NCI-H1930 (cell line): ENCODE measurements around the gene PARP12.

Experiments
- DNase-seq, 2 experiments: peaks; one replicate each; lab custom pipeline; 2025; lab: John Stamatoyannopoulos, UW

Gene PARP12

GRCh38 chr7:140035400-140036223, 27.1 kb downstream of the PARP12 start:
- no peak for DNase-seq

GRCh38 chr7:140034421-140034820, 28.3 kb downstream of the PARP12 start:
- no peak for DNase-seq

- no peak for DNase-seq
Observed at GRCh38 chr7:140033779-140034363, 28.9 kb downstream of the PARP12 start.

DNA sequence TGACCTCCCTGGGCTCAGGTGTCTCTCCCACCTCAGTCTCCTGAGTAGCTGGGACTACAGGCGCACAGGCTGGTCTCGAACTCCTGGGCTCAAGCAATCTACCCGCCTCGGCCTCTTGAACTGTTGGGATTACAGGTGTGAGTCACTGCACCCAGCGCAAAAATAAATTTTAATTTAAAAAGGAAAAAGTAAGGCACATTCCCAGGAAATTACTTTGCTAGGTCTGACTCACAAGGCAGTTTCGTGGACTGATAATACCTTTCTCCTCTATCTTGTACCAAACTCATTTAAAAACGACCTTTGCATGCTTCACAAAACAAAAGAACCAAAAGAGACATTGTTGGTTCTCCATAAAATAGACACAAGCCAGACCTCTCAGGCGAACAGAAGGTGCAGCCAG, 29.7 kb downstream of the PARP12 start:
- DNase-seq: no peak

GRCh38 chr7:140031364-140031763, 31.4 kb downstream of the PARP12 start:
- DNase-seq: no peak

DNA sequence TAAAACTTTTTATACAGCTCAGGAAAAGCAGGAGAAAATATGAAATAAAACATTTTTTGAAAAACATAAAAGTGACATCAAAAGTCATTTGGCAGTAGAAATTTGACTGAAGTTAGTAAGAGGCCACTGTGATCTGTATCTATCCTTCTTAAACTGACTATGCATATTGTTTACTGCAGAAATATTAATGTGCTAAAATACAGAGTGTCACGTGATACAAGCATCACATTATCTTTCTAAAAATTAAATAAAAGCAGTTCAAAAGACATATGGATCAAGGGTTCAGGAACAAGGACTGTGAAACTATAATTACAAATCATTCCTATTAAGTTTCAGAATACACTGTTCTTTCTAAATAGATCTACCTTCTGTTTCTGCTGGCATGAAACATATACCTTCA, 33.7 kb downstream of the PARP12 start:
- DNase-seq: no peak

DNA sequence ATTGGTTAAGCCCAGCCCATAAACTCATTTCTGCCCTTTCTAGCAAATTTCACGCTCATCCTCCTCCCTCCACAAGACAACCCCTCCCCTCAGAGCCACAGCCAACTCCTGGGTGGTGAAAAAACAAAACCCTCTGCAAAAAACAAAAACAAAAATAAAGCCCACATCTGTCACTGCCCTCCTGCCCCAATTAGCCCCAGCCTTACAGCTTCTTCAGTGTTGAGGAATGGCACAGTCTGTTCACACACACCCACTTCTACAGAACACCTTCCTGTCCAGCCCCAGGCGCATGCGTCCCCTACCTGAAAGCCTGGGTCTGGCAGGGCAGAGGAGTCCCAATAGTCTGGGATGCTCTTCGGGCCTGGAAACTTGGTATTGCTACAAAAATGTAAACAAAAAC, 34.4 kb downstream of the PARP12 start:
- DNase-seq: no peak

DNA sequence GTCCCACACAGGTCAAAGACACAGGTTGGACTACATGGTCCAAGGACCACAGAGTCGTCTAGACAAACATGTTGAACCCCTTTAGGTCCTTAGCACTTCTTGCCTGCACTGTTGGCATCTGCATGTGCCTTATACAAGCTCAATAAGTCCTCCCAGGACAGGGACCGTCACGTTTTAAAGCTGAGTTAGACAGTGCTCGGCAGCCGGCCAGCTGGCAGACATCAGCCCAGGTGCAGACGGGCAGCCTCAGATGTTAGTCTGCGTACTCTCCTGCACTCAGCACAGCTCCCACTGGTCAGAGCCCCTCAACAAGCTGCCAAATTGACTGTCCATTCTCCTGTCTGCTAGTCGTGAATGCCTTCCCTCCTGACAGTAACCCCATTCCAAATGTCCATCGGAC, 34.9 kb downstream of the PARP12 start:
- DNase-seq: no peak

DNA sequence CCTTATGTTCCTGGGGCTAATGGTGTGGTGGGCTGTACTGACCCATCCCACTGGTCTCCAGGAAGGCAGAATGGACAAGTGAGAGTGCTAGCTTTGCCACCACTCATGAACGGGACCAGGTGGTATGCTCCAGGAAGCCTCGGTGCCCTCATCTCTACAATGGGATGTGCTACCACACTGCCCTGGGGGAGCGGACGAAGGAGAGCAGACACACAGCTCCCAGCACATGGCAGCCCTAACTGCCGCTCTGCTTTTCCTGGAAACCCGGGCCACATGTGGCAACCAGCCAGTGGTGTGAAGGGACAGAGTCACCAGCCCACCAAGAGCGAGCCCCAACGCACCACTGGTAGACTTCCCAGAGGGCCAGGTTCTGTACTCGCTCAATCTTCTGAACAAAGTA, 35.8 kb downstream of the PARP12 start:
- DNase-seq: no peak

DNA sequence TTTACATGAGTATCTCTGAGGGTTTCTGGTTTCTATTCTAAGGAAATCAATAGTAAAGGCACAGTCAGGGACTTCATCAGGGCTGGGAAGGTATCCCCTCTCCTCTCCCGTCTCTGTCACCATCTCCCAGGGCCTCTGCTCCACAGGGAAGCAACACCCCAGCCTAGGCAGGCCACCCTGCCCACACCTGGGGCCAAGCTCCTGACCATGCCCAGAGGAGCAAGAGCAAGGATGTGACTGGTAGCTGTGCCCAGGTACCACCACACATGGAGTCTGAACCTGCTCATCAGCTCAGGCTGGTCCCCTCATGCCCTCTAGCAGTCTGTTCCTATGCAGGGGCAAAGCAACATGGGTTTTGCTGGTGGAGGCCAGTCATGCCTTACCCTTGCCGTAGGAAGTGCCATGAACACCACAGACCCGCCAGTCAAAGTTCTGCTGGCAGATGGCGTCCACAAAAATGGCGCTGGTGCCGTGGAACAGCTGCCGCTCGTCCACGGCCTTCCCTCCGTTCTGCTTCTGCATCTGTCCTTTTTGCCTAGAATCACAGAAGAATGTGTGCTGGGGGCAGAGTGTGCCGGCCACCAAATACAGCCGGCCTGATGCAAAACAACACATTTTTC, 36.8 kb downstream of the PARP12 start:
- no peak for DNase-seq

DNA sequence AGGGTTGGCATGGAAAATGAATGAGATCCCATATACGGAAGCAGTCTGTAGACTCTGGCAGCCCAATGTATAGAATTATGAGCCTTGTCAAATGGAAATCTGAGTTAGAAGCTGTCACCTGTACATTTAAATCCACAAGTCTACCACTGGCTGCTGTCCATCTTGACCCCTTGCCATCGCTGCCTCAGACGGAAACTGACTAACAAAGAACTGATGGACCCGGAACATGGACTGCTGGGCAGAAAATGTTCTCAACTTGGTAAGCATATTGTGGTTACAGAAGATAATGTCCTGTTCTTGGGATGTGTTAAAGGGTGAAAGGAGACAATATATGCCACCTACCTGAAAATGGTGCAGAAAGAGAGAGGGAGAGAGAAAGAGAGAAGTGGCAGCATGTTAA, 37.5 kb downstream of the PARP12 start:
- no peak for DNase-seq

GRCh38 chr7:140024585-140024984, 38.2 kb downstream of the PARP12 start:
- DNase-seq: no peak

DNA sequence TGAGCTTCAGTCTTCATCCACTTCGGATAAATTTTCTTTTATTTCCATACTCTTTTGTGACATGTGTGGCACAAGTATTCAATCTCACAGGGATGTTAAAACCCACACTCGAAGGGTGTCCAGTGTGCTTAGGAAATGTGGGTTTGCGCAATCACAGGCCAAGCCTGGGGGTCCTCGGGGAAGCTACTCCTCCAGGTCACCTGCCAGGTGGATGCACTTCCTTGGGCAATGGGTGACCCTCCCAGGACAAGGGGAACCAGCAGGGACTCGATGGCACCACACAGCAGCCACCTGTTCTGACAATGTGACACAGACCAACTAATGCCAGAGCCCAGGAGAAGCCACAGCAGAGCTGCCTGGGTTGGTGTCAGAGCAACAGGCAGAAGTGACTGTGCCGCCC, 39.0 kb downstream of the PARP12 start:
- no peak for DNase-seq

DNA sequence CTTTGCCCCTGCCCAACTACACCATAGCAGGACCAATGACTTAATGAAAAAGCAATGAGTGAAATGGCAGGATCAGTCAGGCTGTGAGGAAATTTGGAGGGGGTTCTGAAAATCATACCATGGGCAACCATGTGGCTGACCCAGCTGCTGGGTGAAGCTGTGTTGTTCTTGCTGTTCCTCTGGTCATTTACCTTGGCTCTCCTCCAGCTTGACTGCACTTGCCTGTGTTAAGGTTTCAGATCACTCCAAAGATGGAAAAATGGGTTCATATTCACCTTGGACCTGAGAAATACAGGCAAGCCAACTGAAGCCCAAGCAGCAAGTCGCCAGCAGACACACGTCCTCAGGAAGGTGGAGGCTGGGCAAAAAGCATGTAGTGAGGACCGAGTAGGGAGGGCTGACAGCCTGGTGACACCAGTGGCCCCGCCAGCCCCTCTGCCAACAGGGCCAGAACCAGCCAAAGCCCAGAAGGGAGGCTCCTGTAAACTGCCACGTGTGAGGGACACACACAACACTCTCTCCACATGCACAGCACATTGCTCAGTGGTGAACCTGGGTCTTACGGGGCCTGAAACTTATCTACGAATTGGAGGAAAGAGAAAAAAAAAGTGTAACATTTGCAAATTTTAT, 40.1 kb downstream of the PARP12 start:
- no peak for DNase-seq

DNA sequence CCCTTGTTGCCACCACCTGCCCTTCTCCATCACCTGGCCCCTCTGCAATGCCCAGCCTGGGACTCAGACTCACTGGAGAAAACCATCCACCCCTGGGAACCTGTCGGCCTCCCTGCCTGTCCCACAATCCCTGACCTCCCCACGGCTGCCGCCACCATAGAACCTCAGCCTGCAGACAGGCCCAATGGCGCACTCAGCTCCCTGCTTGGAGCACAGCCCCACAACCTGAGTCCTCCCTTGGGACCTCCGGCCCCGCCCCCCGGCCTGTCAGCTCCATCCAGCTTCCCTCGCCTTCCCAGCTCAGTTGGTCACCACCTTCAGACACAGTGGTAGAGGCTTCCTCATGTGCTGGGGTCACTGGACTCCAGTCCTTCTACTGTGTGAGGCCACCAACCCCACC, 41.1 kb downstream of the PARP12 start:
- no peak for DNase-seq

- no peak for DNase-seq
Observed at GRCh38 chr7:140019606-140020005, 43.1 kb downstream of the PARP12 start.

GRCh38 chr7:140019172-140019571, 43.6 kb downstream of the PARP12 start:
- DNase-seq: no peak

DNA sequence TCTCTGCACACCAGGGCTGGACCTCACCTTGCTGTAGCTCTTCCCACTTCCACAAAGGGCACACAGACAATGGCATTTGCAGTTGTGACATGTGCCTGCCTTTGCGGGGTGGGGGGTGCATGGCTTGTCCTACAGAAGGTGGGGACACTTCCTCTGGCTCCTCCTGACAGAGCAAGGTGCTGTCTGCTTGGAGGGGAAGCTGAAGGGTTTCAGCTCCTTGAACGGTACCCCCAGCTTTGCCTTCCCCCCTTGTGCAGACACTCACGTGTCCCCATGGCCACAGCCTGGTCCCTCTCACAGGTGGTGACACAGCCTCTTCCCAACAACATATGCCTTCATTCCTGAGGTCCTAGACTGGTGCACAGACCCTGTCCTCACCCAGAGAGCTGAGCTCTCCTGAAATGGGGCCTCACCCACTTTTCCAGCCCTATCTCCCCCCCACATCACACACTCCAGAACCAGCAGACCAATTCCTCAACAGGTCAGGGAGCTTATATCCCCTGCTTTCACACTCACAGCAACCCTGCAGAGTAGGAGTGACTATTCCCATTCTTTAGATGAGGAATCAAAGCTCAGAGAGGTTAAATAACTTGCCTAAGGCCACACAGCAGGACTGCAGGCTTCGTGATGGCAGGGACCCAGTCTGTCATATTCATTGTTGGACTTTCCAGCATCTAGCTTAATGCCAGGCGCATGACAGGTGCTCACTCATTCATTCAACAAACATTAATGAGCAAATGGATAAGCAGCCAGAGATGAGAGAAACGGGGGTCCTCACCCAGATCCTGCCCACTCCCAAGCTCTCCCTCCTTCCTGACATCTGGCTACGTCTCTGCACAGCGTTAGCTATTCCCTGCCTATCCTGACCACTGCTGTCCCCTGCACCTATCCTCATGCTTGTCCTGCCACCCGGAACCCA, 44.4 kb downstream of the PARP12 start:
- no peak for DNase-seq

DNA sequence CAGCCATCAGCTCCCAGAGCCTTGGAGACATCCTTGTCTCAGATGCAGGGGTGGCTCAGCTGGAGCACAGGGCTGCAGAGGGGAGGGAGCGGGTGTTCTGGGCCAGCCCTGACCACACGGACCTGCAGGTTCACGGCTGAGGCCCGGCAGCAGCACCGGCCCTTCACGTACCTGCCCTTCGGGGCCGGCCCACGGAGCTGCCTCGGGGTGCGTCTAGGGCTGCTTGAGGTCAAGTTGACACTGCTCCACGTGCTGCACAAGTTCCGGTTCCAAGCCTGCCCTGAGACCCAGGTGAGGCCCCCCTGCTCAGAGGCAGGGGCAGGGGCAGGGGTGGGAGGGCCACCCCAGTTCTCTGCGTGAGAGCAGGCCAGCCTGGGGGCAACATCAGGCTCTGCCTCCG, 45.2 kb downstream of the PARP12 start:
- DNase-seq: no peak

- no peak for DNase-seq
Observed at GRCh38 chr7:140017034-140017433, 45.7 kb downstream of the PARP12 start.

- DNase-seq: no peak
Observed at GRCh38 chr7:140016540-140016939, 46.2 kb downstream of the PARP12 start.

GRCh38 chr7:140015471-140015970, 47.2 kb downstream of the PARP12 start:
- no peak for DNase-seq
